ENCODE results near the gene TCF4. TPM values are rescaled to one million over a fixed set of nuclear protein-coding genes. Genes with fewer than 3 reads are reported as not detected.

Gene TCF4
- total RNA-seq, 1 donor from 2014 or later: 77.3 TPM

- Mint-ChIP-seq H3K9me3 (ENCODE audit: unreplicated experiment) (no peaks in the 10 kb centered on the region), H3K36me3 (ENCODE audit: unreplicated experiment) (no peaks in the 10 kb centered on the region), H3K4me1 (ENCODE audit: unreplicated experiment) (peaks cover 8% of the 10 kb centered on the region), H3K4me3 (ENCODE audit: unreplicated experiment) (no peak overlapping the region), H3K27me3 (ENCODE audit: unreplicated experiment) (no peaks in the 10 kb centered on the region), H3K27ac (ENCODE audit: unreplicated experiment) (no peak overlapping the region)
- no peak for DNase-seq (ENCODE audit: extremely low spot score, unreplicated experiment)
- no peak for TF ChIP-seq CTCF (IDR thresholded peaks at IDR 0.05)
Observed at GRCh38 chr18:55414475-55414874, 173.5 kb downstream of the TCF4 start.

DNA sequence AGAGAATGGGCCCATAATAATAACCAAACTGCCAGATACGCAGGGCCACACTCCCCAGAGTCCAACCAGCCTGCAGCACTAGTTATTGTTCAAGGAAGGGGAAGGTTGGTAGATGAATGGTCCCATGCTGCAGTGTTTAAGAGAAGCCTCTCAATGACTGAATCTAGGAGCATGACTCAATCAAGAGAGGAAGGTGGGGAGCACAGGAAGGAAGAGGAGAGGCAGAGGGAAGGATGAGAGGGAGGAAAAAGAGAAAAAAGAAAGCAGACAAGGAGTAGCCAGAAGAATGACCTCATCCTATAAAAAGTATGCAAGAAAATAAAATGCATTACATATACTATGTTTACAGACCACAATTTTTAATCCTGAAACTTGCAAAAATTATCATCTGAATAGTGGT is 174.5 kb downstream of the TCF4 start:
- DNase-seq (ENCODE audit: extremely low spot score, unreplicated experiment): no peak
- Mint-ChIP-seq H3K36me3 (ENCODE audit: unreplicated experiment) (no peaks in the 10 kb centered on the region), H3K4me3 (ENCODE audit: unreplicated experiment) (no peak overlapping the region), H3K4me1 (ENCODE audit: unreplicated experiment) (peaks cover 6% of the 10 kb centered on the region), H3K9me3 (ENCODE audit: unreplicated experiment) (no peaks in the 10 kb centered on the region), H3K27me3 (ENCODE audit: unreplicated experiment) (no peaks in the 10 kb centered on the region), H3K27ac (ENCODE audit: unreplicated experiment) (no peak overlapping the region)
- TF ChIP-seq CTCF (IDR thresholded peaks at IDR 0.05): no peak

- no peaks in the 10 kb centered on the region for H3K27me3 Mint-ChIP-seq (ENCODE audit: unreplicated experiment)
- no peaks in the 10 kb centered on the region for H3K36me3 Mint-ChIP-seq (ENCODE audit: unreplicated experiment)
- no peak overlapping the region for H3K27ac Mint-ChIP-seq (ENCODE audit: unreplicated experiment)
- TF ChIP-seq CTCF (IDR thresholded peaks at IDR 0.05): no peak
- H3K4me1 Mint-ChIP-seq (ENCODE audit: unreplicated experiment): peaks cover 35% of the 10 kb centered on the region
- DNase-seq (ENCODE audit: extremely low spot score, unreplicated experiment): no peak
- H3K9me3 Mint-ChIP-seq (ENCODE audit: unreplicated experiment): no peaks in the 10 kb centered on the region
- H3K4me3 Mint-ChIP-seq (ENCODE audit: unreplicated experiment): no peak overlapping the region
Observed at GRCh38 chr18:55407774-55408535, 180.0 kb downstream of the TCF4 start.

GRCh38 chr18:55407191-55407590 is 180.8 kb downstream of the TCF4 start:
- Mint-ChIP-seq H3K4me1 (ENCODE audit: unreplicated experiment) (peaks cover 40% of the 10 kb centered on the region), H3K27me3 (ENCODE audit: unreplicated experiment) (no peaks in the 10 kb centered on the region), H3K27ac (ENCODE audit: unreplicated experiment) (no peak overlapping the region), H3K9me3 (ENCODE audit: unreplicated experiment) (no peaks in the 10 kb centered on the region), H3K4me3 (ENCODE audit: unreplicated experiment) (no peak overlapping the region), H3K36me3 (ENCODE audit: unreplicated experiment) (no peaks in the 10 kb centered on the region)
- TF ChIP-seq CTCF (IDR thresholded peaks at IDR 0.05): no peak
- DNase-seq (ENCODE audit: extremely low spot score, unreplicated experiment): no peak

- no peaks in the 10 kb centered on the region for H3K27me3 Mint-ChIP-seq (ENCODE audit: unreplicated experiment)
- H3K27ac Mint-ChIP-seq (ENCODE audit: unreplicated experiment): peak overlapping the region; percentile 94
- H3K36me3 Mint-ChIP-seq (ENCODE audit: unreplicated experiment): no peaks in the 10 kb centered on the region
- no peak for TF ChIP-seq CTCF (IDR thresholded peaks at IDR 0.05)
- no peaks in the 10 kb centered on the region for H3K9me3 Mint-ChIP-seq (ENCODE audit: unreplicated experiment)
- no peak for DNase-seq (ENCODE audit: extremely low spot score, unreplicated experiment)
- peaks cover 47% of the 10 kb centered on the region for H3K4me1 Mint-ChIP-seq (ENCODE audit: unreplicated experiment)
- H3K4me3 Mint-ChIP-seq (ENCODE audit: unreplicated experiment): no peak overlapping the region
Observed at GRCh38 chr18:55406451-55406991, 181.5 kb downstream of the TCF4 start.

Data from osteocyte (in vitro differentiated cells).